GOT3 (cell line): ENCODE results near the gene GAS6.
"Not testable (repeated sequence)": the region's sequence is repeated elsewhere in the genome, so short reads cannot be mapped to it uniquely, and the experiment has no call there.

ENCODE experiments used
- DNase-seq: peaks from one replicate; lab custom pipeline; 2025; ENCODE audit warnings: mixed read lengths; lab: John Stamatoyannopoulos, UW

GAS6 gene

DNA sequence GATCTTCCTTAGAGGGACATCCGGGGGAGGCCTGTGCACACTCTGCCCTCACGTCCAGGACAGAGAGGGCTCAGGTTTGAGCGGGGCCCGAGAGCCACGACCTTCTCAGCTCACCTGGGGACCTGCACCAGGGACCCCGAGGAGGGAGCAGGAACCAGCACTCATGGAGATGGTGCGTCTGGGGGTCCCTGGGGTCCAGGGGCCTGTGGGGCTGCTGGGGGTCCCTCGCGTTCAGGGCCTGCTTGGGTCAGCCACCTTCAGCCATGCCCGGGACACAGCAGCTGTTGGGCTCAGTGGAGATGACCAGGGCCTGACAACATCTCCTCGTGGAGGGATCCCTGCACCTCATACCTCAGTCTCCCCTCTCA, 57.8 kb downstream of the GAS6 start:
- no peak for DNase-seq

- DNase-seq: no peak
These were observed 58.3 kb downstream of the GAS6 start for GRCh38 chr13:113805431-113806103.

- DNase-seq: no peak
These were observed 59.0 kb downstream of the GAS6 start for GRCh38 chr13:113804703-113805430.

DNA sequence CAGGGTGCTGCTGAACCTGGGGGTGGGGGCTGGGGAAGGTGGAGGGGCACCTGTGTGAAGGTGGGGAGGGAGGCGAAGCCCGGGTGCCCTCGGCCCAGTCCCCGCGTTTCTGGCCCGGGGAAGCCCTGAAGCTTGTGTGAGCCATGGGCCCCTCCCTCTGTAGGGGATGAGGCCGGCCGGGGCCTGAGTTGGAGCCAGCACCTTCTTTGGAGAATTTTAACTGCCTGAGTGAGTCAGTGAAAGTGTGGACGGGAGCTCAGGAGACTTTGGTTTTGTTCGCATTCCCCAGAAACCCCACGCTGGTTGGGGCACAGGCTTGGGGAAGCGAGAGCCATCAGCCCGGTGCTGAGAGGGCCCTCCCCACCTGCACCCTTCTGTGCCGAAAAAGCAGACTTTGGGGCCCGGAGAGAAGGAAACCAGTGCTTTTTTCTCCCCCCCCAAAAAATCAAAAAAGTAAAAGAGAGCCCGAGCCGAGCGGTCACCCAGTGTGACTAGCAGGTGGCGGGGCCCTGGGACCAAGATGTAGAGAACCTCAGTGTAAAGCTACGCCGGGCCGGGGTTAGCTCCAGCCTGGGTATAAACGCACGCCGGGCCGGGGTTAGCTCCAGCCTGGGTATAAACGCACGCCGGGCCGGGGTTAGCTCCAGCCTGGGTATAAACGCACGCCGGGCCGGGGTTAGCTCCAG, 59.7 kb downstream of the GAS6 start:
- DNase-seq: no peak

GRCh38 chr13:113803409-113804016, 60.4 kb downstream of the GAS6 start:
- DNase-seq: no peak

DNA sequence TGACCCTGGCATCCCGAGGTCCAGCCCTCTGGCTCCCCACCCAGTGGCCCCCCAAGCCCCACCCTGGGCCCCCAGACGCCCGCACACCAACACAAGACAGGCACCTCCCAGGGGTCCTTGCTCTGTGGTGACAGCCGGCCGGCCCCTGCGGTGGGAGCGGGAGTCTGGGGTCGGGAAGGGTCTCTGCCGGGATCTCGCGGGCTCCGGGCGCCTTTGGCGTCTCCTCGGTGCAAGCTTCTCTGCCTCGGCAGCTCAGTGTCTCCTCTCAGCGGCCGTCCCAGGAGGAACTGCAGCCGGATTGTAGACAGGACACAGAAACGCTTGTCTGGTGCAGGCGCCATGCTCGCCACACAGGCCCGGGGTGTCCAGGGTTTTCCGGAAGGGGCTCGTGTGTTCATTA, 61.1 kb downstream of the GAS6 start:
- no peak for DNase-seq

DNA sequence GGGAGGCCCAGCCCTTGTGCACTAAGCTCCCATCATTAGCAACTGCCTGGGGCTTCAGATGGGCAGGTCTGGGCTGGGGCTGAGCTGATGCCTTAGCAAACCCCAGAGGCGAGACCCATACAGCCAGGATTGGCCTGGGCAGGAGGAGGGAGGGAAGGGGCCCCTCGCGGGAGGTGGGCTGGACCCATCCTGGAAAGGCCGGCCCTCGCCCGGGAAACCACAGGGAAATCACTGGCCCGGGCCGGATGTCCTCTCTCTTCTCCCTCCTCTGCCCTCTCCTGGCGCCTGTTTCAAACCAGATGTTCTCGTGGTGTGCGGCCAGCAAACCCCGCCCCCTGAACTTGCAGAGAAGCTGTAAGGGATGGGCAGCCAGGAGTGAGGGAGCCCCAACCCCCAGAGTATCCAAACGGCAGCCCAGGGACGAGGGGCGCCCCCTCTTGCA, 61.8 kb downstream of the GAS6 start:
- no peak for DNase-seq

- no peak for DNase-seq
These were observed 62.5 kb downstream of the GAS6 start for GRCh38 chr13:113801289-113801961.

- DNase-seq: no peak
These were observed 63.3 kb downstream of the GAS6 start for GRCh38 chr13:113800576-113800926.

DNA sequence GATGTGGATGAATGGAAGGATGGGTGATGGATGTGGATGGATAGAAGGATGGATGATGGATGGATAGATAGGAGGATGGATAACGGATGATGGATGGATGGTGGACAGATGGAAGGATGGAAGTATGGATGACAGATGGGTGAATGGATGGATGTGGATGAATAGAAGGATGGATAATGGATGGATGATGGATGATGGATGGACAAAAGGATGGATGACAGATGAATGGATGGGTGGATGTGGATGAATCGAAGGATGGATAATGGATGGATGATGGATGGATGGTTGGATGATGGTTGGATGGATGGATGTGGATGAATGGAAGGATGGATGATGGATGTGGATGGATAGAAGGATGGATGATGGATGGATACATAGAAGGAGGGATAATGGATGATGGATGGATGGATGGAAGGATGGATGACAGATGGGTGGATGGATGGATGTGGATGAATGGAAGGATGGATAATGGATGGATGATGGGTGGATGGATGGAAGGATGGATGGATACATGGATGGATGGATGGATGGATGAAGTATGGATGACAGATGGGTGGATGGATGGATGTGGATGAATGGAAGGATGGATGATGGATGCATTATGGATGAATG, 65.6 kb downstream of the GAS6 start:
- DNase-seq: no peak

DNA sequence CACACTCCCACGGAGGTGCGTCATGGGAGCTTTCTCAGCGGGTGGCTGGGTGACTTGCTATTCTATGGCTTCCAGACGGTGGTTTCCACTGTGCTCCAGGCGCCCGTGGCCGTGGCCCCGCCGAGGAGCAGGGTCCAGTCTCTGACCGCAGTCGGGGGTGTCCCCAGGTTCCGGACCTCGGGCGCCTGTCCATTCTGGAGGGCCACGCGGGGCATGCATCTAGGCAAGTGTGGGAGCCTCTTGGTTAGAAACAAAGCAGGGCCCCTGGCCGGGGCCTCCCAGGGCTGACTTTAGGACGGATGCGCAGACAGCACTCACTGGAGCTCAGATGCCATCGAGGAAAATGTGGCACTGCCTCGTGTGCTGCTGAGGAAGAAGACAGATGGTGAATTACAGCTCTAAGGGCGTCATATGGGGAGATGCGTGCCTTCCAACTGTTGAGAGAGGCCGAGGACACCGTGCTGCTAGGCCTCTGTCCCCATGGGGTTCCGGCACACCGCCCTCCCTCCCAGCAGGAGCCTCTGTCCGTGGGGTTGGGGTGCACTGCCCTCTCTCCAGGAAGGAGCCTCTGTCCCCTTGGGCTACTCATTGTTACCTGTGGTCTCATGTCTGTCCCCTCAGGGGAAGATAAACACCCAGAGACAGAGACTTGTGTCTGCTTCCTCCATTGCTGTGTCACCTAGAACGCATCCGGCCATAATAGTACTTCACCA, 66.8 kb downstream of the GAS6 start:
- no peak for DNase-seq

GRCh38 chr13:113796211-113796963, 67.5 kb downstream of the GAS6 start:
- no peak for DNase-seq

- DNase-seq: not testable (repeated sequence)
These were observed 68.5 kb downstream of the GAS6 start for GRCh38 chr13:113795362-113795761.

DNA sequence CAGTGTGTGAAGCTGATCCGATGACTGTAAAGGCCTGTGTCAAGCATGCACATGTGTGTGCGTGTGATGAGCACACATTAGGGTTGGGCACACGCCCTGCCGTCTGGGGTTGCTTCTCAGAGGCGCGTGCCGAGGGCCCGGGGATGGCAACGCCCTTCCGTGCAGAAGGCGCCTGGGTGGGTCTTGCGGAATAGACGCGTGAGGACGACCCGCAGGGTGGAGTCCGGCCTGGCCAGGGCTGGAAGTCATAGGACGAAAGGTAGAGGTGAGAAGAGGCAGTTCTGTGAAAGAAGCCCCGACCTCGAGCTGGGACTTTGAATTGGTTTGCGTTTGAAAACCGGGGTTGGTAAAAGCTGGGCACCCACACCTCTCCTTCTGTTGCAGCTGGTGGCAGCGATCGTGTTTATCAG, 69.1 kb downstream of the GAS6 start:
- no peak for DNase-seq

DNA sequence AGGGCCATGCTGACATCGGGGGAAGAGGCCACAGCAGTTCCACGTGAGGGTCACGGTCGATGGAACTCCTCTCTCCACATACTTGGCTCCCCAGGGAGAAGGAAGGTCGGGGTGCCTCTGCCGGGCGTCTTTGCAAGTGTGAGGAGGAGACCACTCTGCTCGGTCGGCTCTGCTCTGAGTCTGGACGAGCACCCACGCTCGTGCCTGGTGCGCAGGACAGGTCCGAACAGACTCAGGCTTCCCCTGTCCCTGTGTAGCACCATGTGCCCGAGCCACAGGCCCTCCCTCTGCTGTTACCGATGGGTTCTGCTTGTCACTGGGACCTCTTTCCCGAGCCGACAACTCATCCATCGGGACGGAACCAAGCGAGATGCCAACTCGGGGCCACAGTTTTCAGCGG, 69.8 kb downstream of the GAS6 start:
- no peak for DNase-seq

DNA sequence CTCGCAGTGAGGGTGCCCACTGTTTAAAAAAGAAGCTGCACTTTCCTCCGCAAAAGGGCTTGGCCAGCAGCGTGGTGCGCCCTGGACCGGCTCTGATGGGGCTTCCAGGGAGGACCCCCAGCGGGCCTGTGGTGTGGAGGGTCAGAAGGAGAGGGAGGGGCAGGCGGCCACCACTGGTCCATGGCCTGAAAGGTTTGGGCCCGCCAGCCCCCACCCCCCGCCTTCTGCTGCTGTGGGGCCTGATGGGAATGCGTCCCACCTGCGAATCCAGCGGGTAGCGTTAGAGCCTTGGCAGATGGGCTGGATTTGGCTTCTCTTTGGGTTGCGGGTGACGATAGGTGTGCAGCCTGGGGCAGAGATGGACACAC, 70.2 kb downstream of the GAS6 start:
- DNase-seq: no peak

GRCh38 chr13:113792886-113793717, 70.8 kb downstream of the GAS6 start:
- no peak for DNase-seq

DNA sequence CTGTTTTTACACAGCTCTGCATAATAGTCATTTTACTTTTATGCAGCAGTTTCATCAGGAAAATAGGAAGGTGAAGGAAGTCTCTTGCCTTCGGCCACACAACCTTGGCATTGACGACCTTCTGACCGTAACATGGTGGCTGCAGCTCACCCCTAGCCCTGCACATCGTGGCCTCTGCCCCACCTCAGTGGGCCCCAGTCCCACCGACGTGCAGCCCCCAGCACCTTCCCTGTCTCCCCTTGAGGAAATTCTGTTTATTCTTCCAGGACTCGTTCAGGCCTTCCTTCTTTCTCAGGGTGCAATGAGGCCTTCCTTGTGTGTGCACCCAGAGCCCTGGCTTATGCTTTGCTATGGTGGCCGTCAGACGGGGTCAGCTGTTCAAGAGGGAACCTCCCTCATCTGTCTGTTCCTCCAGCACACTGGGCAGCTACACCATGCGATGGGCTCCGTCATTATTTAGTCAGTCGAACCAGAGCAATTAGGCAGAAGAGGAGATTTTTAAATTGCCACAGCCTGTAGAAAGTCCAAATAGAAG, 71.6 kb downstream of the GAS6 start:
- DNase-seq: no peak

DNA sequence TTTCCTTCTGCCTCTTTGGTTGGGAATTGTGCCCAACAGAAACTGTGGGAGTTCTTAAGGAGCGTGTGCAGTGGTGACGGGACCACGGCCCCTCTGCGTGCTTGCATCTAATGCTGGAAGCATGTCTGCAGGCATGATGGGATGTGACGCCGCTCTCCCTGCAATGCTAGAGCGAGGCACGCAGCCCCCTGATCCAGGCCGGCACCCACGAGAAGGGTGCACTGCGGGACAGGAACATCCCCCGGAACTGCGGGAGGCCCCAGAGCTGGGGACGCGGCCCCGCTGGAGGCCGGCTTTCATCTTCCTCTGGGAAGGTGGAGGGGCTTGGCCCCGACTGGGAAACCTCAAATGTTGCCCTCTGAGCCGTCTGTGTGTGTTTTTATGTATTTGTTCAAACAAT, 72.1 kb downstream of the GAS6 start:
- DNase-seq: no peak
